Fibroblast of mammary gland (primary cell): Measurements from ENCODE around the gene FHL1.

Experiments
- DNase-seq: peaks from one replicate; pipeline ENCODE4 v3.0.0-alpha.2; 2010; ENCODE audit warnings: low read depth
- H3K4me3 ChIP-seq: 2 replicates; pipeline ENCODE4 v1.5.1; 2011; ENCODE audit warnings: low read depth, mild to moderate bottlenecking, low read length, moderate library complexity; ENCODE audit not compliant: control insufficient read depth
- CTCF ChIP-seq: conservative IDR thresholded peaks from 2 replicates; pipeline ENCODE4 v1.5.1; 2011; ENCODE audit warnings: low read depth, low read length, inconsistent platforms; ENCODE audit not compliant: control insufficient read depth, insufficient read depth

Gene FHL1

DNA sequence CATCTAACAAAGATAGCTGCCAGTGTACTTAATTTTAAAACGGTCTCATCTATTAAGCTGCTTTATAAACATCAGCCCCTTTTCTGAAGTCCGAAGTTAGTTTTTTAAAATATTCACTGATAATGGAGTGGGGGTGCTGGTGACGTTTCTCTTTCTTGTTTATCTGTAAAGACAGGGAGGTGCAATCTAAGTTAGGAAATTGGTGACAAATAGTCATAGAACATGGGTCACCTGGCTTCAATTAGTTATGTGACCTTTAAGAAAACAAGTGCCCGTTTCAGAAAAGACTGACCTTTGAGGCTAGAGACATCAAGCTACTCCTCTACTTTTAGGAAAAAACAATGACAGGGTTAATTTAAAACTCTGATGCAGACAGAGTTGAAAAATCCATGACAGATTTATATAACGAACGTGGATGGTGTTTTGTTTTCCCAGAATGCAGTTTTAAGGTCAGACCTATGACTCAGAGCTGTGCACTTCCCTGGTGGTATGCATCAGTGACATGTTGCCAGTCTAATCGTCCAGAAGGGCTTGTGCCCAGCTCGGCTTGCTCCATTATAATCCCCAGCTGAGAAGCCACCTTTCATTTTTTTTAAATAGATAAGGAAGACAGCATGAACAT lies 38.2 kb downstream of the FHL1 start:
- peak; percentile 74 for DNase-seq
- no peak overlapping the region for H3K4me3 ChIP-seq

DNA sequence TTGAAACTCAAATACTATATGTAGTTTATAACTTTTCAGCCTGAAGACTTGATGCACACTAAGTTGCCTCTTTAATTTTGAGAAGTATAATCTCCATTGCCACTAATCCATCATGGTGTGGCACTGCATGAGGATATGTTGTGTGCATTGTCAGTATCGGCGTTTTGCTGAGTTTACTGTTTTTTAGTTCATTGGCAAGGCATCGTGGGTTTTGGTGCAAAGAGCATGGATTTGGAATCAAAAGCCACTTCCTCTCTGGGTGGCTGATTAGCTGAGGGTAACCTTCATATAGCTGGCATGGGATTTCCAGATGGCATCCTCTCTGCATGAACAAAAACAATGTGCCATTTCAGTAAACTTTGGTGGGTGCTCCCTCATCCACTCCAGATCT lies 38.7 kb downstream of the FHL1 start:
- H3K4me3 ChIP-seq, result no peak overlapping the region
- no peak for TF ChIP-seq CTCF
- DNase-seq, result no peak

More for the DNA sequence above, 38.2 kb downstream of the FHL1 start:
- no peak for TF ChIP-seq CTCF

GRCh38 chrX:136189222-136189621 lies 41.9 kb downstream of the FHL1 start:
- TF ChIP-seq CTCF, result no peak
- DNase-seq, result no peak
- no peak overlapping the region for H3K4me3 ChIP-seq

DNA sequence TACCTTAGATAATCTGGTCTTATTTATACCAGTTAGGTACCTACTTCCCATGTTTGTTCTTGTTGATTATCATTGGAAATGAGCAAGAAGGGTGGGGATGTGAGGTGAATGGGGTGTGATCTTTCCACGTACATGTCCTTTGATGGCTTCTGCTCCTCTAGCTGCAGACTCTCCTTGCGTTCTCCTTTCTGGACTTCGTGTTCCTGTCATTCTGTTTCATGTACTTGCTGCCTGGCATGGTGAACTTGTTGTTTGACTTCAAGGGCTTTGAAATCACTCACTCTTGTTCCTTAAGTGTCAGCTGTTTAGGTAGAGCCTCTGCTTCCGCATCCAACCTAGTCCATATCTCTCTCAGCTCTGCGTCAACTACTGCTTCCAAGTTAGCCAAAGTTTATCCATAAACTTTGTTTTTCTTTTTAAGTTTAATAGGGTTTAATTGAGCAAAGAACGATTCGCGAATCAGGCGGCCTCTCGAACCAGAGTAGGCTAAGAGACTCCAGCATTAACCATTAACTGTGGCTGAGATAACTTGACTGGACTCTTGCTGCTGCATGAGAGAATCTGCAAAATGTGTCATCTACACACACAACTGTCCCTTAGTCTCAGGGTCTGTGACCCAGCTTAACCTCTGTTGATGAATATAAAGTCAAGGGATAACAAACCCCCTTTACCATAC lies 42.8 kb downstream of the FHL1 start:
- TF ChIP-seq CTCF, result no peak
- H3K4me3 ChIP-seq, result no peak overlapping the region

DNA sequence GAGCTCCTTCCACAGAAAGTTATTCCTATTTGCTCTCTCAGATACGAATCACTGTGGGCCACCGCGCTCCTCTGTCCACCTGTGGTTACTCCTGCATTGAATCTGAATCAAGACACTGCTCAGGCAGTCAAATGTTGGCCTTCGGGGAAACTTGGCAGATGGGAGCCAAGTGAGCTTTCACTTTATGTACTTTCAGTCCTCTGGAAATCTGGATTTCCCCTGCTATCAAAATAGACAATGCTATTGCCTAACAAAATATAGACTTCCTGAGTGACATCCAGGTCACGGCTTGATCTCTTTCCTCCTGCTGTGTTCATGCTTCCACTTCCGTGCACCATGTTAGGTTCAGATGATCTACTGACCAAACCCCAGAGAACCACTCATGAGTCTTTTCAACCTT lies 43.8 kb downstream of the FHL1 start:
- no peak for TF ChIP-seq CTCF
- H3K4me3 ChIP-seq, result no peak overlapping the region
- DNase-seq, result no peak

More for the DNA sequence above, 42.8 kb downstream of the FHL1 start:
- no peak for DNase-seq

GRCh38 chrX:136192135-136192534 lies 44.8 kb downstream of the FHL1 start:
- no peak for TF ChIP-seq CTCF

GRCh38 chrX:136192839-136193414 lies 45.6 kb downstream of the FHL1 start:
- H3K4me3 ChIP-seq, result no peak overlapping the region
- peak; percentile 76 for DNase-seq
- TF ChIP-seq CTCF, result no peak

More at GRCh38 chrX:136192135-136192534, 44.8 kb downstream of the FHL1 start:
- H3K4me3 ChIP-seq, result no peak overlapping the region
- DNase-seq, result no peak
